A549 (cell line): ENCODE results near the gene PCYT2. TPM values are rescaled to one million over a fixed set of nuclear protein-coding genes. Genes with fewer than 3 reads are reported as not detected.

ENCODE experiments used
- BHLHE40 ChIP-seq: IDR thresholded peaks from 2 replicates; pipeline ENCODE4 v1.6.1; 2012; ENCODE audit warnings: low read depth, low read length, inconsistent platforms
- CBX2 ChIP-seq: fragments of 200-600 bp; sonication (generic); IDR thresholded peaks from 2 replicates; pipeline ENCODE4 v1.6.1; 2016; ENCODE audit warnings: low read depth, mild to moderate bottlenecking, borderline replicate concordance
- CEBPB ChIP-seq, 2 experiments: fragments of >200 bp in 1 of 2; sonication (Bioruptor Twin) in 1 of 2; formaldehyde crosslinking in 1 of 2; IDR thresholded peaks; 2 replicates each; pipeline ENCODE4 v1.6.1; 2012 to 2016
- CHD4 ChIP-seq: fragments of 200-600 bp; sonication (generic); IDR thresholded peaks from 2 replicates; pipeline ENCODE4 v1.6.1; 2016; ENCODE audit warnings: antibody characterized with exemption, mild to moderate bottlenecking, borderline replicate concordance
- EP300 ChIP-seq, 2 experiments: fragments of >200 bp; sonication (Bioruptor Twin); formaldehyde crosslinking; IDR thresholded peaks; 2 replicates in 1 of 2; 3 replicates in 1 of 2; pipeline ENCODE4 v1.6.1; 2016 to 2017
- FOSL2 ChIP-seq, 2 experiments: fragments of 450-650 bp in 1 of 2; fragments of >200 bp in 1 of 2; sonication (Bioruptor Twin) in 1 of 2; formaldehyde crosslinking; IDR thresholded peaks; 2 replicates each; pipeline versions ENCODE4 v1.5.0 to v1.6.1; 2016 to 2020; ENCODE audit warnings: mild to moderate bottlenecking in 1 of 2, moderate library complexity in 1 of 2
- GATA3 ChIP-seq: IDR thresholded peaks from 2 replicates; pipeline ENCODE4 v1.6.1; 2012; ENCODE audit warnings: borderline replicate concordance
- HEYL ChIP-seq: fragments of 250-450 bp; sonication (Bioruptor Pico); IDR thresholded peaks from 2 replicates; pipeline ENCODE4 v1.8.0; 2021; ENCODE audit warnings: mild to moderate bottlenecking, moderate library complexity
- HOXA7 ChIP-seq: fragments of 250-450 bp; sonication (Bioruptor Pico); IDR thresholded peaks from 2 replicates; pipeline ENCODE4 v1.5.0; 2020; ENCODE audit warnings: mild to moderate bottlenecking, moderate library complexity
- HOXB13 ChIP-seq: fragments of 250-450 bp; sonication (Bioruptor Pico); IDR thresholded peaks from 2 replicates; pipeline ENCODE4 v1.5.0; 2020; ENCODE audit warnings: low read depth, mild to moderate bottlenecking, moderate library complexity
- KDM5A ChIP-seq: fragments of 200-600 bp; sonication (generic); IDR thresholded peaks from 2 replicates; pipeline ENCODE4 v1.6.1; 2016; ENCODE audit warnings: antibody characterized with exemption, mild to moderate bottlenecking
- MAZ ChIP-seq: fragments of 150-350 bp; IDR thresholded peaks from 2 replicates; pipeline ENCODE4 v1.6.1; 2014; ENCODE audit warnings: antibody characterized with exemption, low read depth, low read length, borderline replicate concordance
- NFE2L2 ChIP-seq: fragments of 150-350 bp; conservative IDR thresholded peaks from 2 replicates; pipeline ENCODE4 v1.6.1; 2014; ENCODE audit warnings: low read length
- NPAS2 ChIP-seq: fragments of 250-450 bp; sonication (Bioruptor Pico); IDR thresholded peaks from 2 replicates; pipeline ENCODE4 v1.8.0; 2022; ENCODE audit warnings: mild to moderate bottlenecking, moderate library complexity, borderline replicate concordance
- NR3C1 ChIP-seq: fragments of >200 bp; sonication (Bioruptor Twin); formaldehyde crosslinking; IDR thresholded peaks from 3 replicates; pipeline ENCODE4 v1.6.1; 2017
- PHF8 ChIP-seq: fragments of 200-600 bp; sonication (generic); IDR thresholded peaks from 2 replicates; pipeline ENCODE4 v1.6.1; 2016; ENCODE audit warnings: low read depth, mild to moderate bottlenecking, antibody characterized with exemption, moderate library complexity, borderline replicate concordance
- POLR2A ChIP-seq: IDR thresholded peaks from 2 replicates; pipeline ENCODE4 v1.6.1; 2012; ENCODE audit warnings: mild to moderate bottlenecking, low read length
- POLR2AphosphoS2 ChIP-seq: conservative IDR thresholded peaks from 2 replicates; pipeline ENCODE4 v1.6.1; 2012; ENCODE audit warnings: low read length, improper control_type of control experiment, inconsistent platforms
- RAD21 ChIP-seq, 2 experiments: fragments of >200 bp in 1 of 2; sonication (Bioruptor Twin) in 1 of 2; formaldehyde crosslinking in 1 of 2; IDR thresholded peaks in 1 of 2; conservative IDR thresholded peaks in 1 of 2; 2 replicates in 1 of 2; 3 replicates in 1 of 2; pipeline ENCODE4 v1.6.1; 2012 to 2018; ENCODE audit warnings: inconsistent platforms in 1 of 2
- RARB ChIP-seq: fragments of 250-450 bp; sonication (Bioruptor Pico); IDR thresholded peaks from 2 replicates; pipeline ENCODE4 v1.8.0; 2021; ENCODE audit warnings: mild to moderate bottlenecking, moderate library complexity
- RCOR1 ChIP-seq: fragments of 150-350 bp; IDR thresholded peaks from 2 replicates; pipeline ENCODE4 v1.6.1; 2014; ENCODE audit warnings: antibody characterized with exemption, low read length, low read depth
- SMC3 ChIP-seq: fragments of >200 bp; sonication (Bioruptor Twin); formaldehyde crosslinking; IDR thresholded peaks from 3 replicates; pipeline ENCODE4 v1.6.1; 2018; ENCODE audit warnings: inconsistent platforms
- SREBF2 ChIP-seq: fragments of 450-650 bp; IDR thresholded peaks from 2 replicates; pipeline ENCODE4 v1.6.1; 2014; ENCODE audit warnings: mild to moderate bottlenecking, moderate library complexity
- TP53 ChIP-seq: fragments of 250-450 bp; sonication (Bioruptor Pico); IDR thresholded peaks from 2 replicates; pipeline ENCODE4 v1.5.0; 2021; ENCODE audit warnings: mild to moderate bottlenecking, moderate library complexity
- ZC3H11A ChIP-seq: fragments of 450-650 bp; IDR thresholded peaks from 2 replicates; pipeline ENCODE4 v1.6.1; 2014; ENCODE audit warnings: antibody characterized with exemption, mild to moderate bottlenecking
- polyA plus RNA-seq, 4 experiments: library from polyadenylated mRNA; depleted of rRNA in 3 of 4; stranded (reverse); fragments of >200 nt; fragmentation: RNase III in 1 of 4; extraction: RNeasy Plus Mini Kit Qiagen cat#74134 plus additional on column Dnase treatment in 1 of 4; gene quantifications; 2 replicates in 3 of 4; 3 replicates in 1 of 4; pipeline ENCODE4 v1.2.3, GENCODE V29; 2011 to 2017
- TF ChIP-seq, protein P1 (sequence below): fragments of 200-600 bp; sonication (generic); IDR thresholded peaks from 2 replicates; pipeline ENCODE4 v1.6.1; 2016; ENCODE audit warnings: antibody characterized with exemption, mild to moderate bottlenecking, moderate library complexity
- TF ChIP-seq, protein P2 (sequence below): IDR thresholded peaks from 2 replicates; pipeline ENCODE4 v1.6.1; 2012; ENCODE audit warnings: low read depth, borderline replicate concordance
- TF ChIP-seq, protein P3 (sequence below): fragments of 150-350 bp; IDR thresholded peaks from 2 replicates; pipeline ENCODE4 v1.6.1; 2014; ENCODE audit warnings: low read depth, mild to moderate bottlenecking, low read length
- TF ChIP-seq, protein P4 (sequence below): IDR thresholded peaks from 2 replicates; pipeline ENCODE4 v1.6.1; 2012
- TF ChIP-seq, protein P5 (sequence below): fragments of >200 bp; sonication (Bioruptor Twin); formaldehyde crosslinking; IDR thresholded peaks from 3 replicates; pipeline ENCODE4 v1.5.1; 2016
- TF ChIP-seq, protein P6 (sequence below): fragments of >200 bp; sonication (Bioruptor Twin); formaldehyde crosslinking; IDR thresholded peaks from 2 replicates; pipeline ENCODE4 v1.6.1; 2016
- TF ChIP-seq, protein P7 (sequence below): fragments of >200 bp; sonication (Bioruptor Twin); formaldehyde crosslinking; IDR thresholded peaks from 3 replicates; pipeline ENCODE4 v1.6.1; 2016

Gene PCYT2
- polyA plus RNA-seq, 2 of the 4 experiments (the other 2 are of a cell fraction), result 7.1 to 17.0 TPM

DNA sequence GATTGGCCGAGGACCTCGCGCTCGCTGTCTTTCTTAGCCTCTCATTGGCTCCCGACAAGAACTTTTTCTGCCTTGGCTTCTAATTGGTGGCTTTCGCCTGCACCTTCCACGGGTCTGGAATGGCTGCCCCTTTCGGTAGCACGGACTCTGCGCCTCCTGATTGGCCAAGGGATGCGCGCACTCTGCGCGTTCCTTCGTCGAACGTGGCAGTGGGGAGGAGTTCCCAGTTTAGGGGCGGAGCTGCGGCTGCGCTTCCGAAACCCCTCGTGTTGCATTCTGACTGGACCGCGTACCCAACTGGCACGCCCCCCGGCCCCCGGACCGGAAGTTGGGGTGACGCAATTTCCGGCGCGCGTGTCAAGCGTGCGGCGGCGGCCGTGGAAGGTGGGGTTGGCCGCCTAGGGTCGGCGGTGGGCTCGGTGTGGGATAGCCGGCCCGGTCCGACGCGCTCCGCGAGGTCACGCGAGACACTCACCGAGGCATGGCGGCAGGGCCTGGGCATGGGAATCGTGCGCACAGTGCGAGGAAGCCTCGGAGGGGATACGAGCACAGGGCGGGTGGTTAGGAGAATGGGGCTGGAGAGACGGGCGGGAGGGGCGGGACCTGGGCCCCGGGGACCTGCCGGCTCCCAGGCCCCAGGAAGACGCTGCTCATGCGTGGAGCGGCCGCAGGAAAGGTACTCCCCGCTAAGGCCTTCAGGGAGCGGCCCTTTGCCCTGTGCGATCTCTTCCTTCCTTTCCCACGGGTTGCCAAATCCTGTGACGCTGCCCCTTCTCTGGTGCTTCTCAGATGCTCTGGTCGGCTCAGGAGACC, 50.2 kb downstream of the PCYT2 start (continued):
- TF ChIP-seq, protein P1, sequence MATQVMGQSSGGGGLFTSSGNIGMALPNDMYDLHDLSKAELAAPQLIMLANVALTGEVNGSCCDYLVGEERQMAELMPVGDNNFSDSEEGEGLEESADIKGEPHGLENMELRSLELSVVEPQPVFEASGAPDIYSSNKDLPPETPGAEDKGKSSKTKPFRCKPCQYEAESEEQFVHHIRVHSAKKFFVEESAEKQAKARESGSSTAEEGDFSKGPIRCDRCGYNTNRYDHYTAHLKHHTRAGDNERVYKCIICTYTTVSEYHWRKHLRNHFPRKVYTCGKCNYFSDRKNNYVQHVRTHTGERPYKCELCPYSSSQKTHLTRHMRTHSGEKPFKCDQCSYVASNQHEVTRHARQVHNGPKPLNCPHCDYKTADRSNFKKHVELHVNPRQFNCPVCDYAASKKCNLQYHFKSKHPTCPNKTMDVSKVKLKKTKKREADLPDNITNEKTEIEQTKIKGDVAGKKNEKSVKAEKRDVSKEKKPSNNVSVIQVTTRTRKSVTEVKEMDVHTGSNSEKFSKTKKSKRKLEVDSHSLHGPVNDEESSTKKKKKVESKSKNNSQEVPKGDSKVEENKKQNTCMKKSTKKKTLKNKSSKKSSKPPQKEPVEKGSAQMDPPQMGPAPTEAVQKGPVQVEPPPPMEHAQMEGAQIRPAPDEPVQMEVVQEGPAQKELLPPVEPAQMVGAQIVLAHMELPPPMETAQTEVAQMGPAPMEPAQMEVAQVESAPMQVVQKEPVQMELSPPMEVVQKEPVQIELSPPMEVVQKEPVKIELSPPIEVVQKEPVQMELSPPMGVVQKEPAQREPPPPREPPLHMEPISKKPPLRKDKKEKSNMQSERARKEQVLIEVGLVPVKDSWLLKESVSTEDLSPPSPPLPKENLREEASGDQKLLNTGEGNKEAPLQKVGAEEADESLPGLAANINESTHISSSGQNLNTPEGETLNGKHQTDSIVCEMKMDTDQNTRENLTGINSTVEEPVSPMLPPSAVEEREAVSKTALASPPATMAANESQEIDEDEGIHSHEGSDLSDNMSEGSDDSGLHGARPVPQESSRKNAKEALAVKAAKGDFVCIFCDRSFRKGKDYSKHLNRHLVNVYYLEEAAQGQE, result no peak
- TF ChIP-seq CEBPB (IDR thresholded peaks at IDR 0.05), result peak; percentile 61 to 94
- peak; percentile 4; the same call in 1 of the 2 replicates for TF ChIP-seq MAZ
- peak; percentile 53; the same call in 1 of the 2 replicates for TF ChIP-seq PHF8
- TF ChIP-seq POLR2A, result peak; percentile 98
- TF ChIP-seq, protein P2, sequence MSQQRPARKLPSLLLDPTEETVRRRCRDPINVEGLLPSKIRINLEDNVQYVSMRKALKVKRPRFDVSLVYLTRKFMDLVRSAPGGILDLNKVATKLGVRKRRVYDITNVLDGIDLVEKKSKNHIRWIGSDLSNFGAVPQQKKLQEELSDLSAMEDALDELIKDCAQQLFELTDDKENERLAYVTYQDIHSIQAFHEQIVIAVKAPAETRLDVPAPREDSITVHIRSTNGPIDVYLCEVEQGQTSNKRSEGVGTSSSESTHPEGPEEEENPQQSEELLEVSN, result peak; percentile 75; the same call in 1 of the 2 replicates
- TF ChIP-seq, protein P3, sequence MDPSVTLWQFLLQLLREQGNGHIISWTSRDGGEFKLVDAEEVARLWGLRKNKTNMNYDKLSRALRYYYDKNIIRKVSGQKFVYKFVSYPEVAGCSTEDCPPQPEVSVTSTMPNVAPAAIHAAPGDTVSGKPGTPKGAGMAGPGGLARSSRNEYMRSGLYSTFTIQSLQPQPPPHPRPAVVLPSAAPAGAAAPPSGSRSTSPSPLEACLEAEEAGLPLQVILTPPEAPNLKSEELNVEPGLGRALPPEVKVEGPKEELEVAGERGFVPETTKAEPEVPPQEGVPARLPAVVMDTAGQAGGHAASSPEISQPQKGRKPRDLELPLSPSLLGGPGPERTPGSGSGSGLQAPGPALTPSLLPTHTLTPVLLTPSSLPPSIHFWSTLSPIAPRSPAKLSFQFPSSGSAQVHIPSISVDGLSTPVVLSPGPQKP, result peak; percentile 36; the same call in 1 of the 2 replicates
- TF ChIP-seq NR3C1, result no peak
- no peak for TF ChIP-seq CHD4
- TF ChIP-seq HOXB13 (CRISPR knock-in tag), result peak; percentile 100
- TF ChIP-seq RAD21 (conservative IDR thresholded peaks at IDR 0.05 in 1 of 2, IDR thresholded peaks at IDR 0.05 in 1 of 2), result peak in 1 of 2 experiments; percentile 15; a peak in 1 of 5 replicates
- TF ChIP-seq, protein P4, sequence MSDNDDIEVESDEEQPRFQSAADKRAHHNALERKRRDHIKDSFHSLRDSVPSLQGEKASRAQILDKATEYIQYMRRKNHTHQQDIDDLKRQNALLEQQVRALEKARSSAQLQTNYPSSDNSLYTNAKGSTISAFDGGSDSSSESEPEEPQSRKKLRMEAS, result peak; percentile 98
- no peak; the same call in 1 of the 2 replicates for TF ChIP-seq GATA3
- TF ChIP-seq, protein P5, sequence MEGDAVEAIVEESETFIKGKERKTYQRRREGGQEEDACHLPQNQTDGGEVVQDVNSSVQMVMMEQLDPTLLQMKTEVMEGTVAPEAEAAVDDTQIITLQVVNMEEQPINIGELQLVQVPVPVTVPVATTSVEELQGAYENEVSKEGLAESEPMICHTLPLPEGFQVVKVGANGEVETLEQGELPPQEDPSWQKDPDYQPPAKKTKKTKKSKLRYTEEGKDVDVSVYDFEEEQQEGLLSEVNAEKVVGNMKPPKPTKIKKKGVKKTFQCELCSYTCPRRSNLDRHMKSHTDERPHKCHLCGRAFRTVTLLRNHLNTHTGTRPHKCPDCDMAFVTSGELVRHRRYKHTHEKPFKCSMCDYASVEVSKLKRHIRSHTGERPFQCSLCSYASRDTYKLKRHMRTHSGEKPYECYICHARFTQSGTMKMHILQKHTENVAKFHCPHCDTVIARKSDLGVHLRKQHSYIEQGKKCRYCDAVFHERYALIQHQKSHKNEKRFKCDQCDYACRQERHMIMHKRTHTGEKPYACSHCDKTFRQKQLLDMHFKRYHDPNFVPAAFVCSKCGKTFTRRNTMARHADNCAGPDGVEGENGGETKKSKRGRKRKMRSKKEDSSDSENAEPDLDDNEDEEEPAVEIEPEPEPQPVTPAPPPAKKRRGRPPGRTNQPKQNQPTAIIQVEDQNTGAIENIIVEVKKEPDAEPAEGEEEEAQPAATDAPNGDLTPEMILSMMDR, result no peak
- TF ChIP-seq HOXA7 (CRISPR knock-in tag), result peak; percentile 93; the same call in 1 of the 2 replicates
- TF ChIP-seq HEYL (CRISPR knock-in tag), result peak; percentile 100
- peak; percentile 27; the same call in 1 of the 2 replicates for TF ChIP-seq KDM5A
- TF ChIP-seq SMC3, result 0 out of 3 replicates have a peak, but pooled peaks have one; percentile 9
- peak; percentile 99 for TF ChIP-seq TP53
- TF ChIP-seq, protein P6, sequence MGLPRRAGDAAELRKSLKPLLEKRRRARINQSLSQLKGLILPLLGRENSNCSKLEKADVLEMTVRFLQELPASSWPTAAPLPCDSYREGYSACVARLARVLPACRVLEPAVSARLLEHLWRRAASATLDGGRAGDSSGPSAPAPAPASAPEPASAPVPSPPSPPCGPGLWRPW, result no peak
- TF ChIP-seq NPAS2 (CRISPR knock-in tag), result peak; percentile 99
- TF ChIP-seq SREBF2, result no peak
- no peak for TF ChIP-seq POLR2AphosphoS2
- TF ChIP-seq RCOR1, result no peak
- TF ChIP-seq FOSL2 (IDR thresholded peaks at IDR 0.05), result no peak
- peak; percentile 72 for TF ChIP-seq FOSL2 (CRISPR knock-in tag; IDR thresholded peaks at IDR 0.05)
- peak; percentile 90 for TF ChIP-seq RARB (CRISPR knock-in tag)
- no peak for TF ChIP-seq EP300 (IDR thresholded peaks at IDR 0.05)
- no peak for TF ChIP-seq NFE2L2
- TF ChIP-seq, protein P7, sequence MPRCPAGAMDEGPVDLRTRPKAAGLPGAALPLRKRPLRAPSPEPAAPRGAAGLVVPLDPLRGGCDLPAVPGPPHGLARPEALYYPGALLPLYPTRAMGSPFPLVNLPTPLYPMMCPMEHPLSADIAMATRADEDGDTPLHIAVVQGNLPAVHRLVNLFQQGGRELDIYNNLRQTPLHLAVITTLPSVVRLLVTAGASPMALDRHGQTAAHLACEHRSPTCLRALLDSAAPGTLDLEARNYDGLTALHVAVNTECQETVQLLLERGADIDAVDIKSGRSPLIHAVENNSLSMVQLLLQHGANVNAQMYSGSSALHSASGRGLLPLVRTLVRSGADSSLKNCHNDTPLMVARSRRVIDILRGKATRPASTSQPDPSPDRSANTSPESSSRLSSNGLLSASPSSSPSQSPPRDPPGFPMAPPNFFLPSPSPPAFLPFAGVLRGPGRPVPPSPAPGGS, result peak; percentile 84
- TF ChIP-seq ZC3H11A, result no peak
- TF ChIP-seq BHLHE40, result peak; percentile 71
- no peak for TF ChIP-seq CBX2
